Superior temporal gyrus (tissue), 1 donor: ENCODE measurements around the gene GDF7.

Source experiments
- DNase-seq: peaks from one replicate; pipeline ENCODE4 v3.0.0-alpha.2; 2016; ENCODE audit errors: extremely low spot score

GDF7 gene

GRCh38 chr2:20645301-20645701, 21.6 kb upstream of the GDF7 start:
- no peak for DNase-seq

GRCh38 chr2:20645761-20646160, 21.2 kb upstream of the GDF7 start:
- no peak for DNase-seq

- DNase-seq = no peak
Observed at GRCh38 chr2:20646446-20646845, 20.5 kb upstream of the GDF7 start.

- no peak for DNase-seq
Observed at GRCh38 chr2:20647211-20647610, 19.7 kb upstream of the GDF7 start.

- no peak for DNase-seq
Observed at GRCh38 chr2:20647738-20648137, 19.2 kb upstream of the GDF7 start.

- DNase-seq = no peak
Observed at GRCh38 chr2:20648206-20648605, 18.7 kb upstream of the GDF7 start.

- DNase-seq = no peak
Observed at GRCh38 chr2:20648831-20649230, 18.1 kb upstream of the GDF7 start.

GRCh38 chr2:20649576-20649975, 17.4 kb upstream of the GDF7 start:
- DNase-seq = no peak

GRCh38 chr2:20649976-20650375, 17.0 kb upstream of the GDF7 start:
- no peak for DNase-seq

- peak; percentile 40 for DNase-seq
Observed at GRCh38 chr2:20650393-20650876, 16.5 kb upstream of the GDF7 start.

- peak; percentile 84 for DNase-seq
Observed at GRCh38 chr2:20650877-20651730, 15.8 kb upstream of the GDF7 start, which contains the start of gene HS1BP3. Gene HS1BP3 (minus strand): TSS chr2:20651098. CDS start chr2:20651063, 35 bp downstream.

GRCh38 chr2:20651731-20652099, 15.2 kb upstream of the GDF7 start:
- DNase-seq = no peak

GRCh38 chr2:20652141-20652540, 14.8 kb upstream of the GDF7 start:
- no peak for DNase-seq

- DNase-seq = no peak
Observed at GRCh38 chr2:20652673-20653575, 14.0 kb upstream of the GDF7 start.

GRCh38 chr2:20653695-20654534, 13.0 kb upstream of the GDF7 start:
- DNase-seq = no peak

GRCh38 chr2:20654535-20654813, 12.5 kb upstream of the GDF7 start:
- no peak for DNase-seq

GRCh38 chr2:20656561-20656960, 10.4 kb upstream of the GDF7 start:
- DNase-seq = no peak

- DNase-seq = no peak
Observed at GRCh38 chr2:20657522-20658235, 9.3 kb upstream of the GDF7 start.

- DNase-seq = no peak
Observed at GRCh38 chr2:20660506-20661420, 6.2 kb upstream of the GDF7 start.
